Measurements from ENCODE around the gene PSEN2. TPM values are rescaled to one million over a fixed set of nuclear protein-coding genes. Genes with fewer than 3 reads are reported as not detected.

The PSEN2 gene
- total and polyA plus RNA-seq, 10 of the 15 experiments (the other 5 are each of a cell fraction or from before 2014, with no cell fraction given), result 0.90 to 13.3 (median 7.0) TPM

GRCh38 chr1:226882631-226883409 is 12.4 kb downstream of the PSEN2 start (continued):
- TF ChIP-seq SKIL (IDR thresholded peaks at IDR 0.05; ENCODE audit: low read depth, poor library complexity, severe bottlenecking) (peak; percentile 52), ZBTB40 (IDR thresholded peaks at IDR 0.05; ENCODE audit: borderline replicate concordance) (no peak), NR2F1 (conservative IDR thresholded peaks at IDR 0.05) (0 out of 2 replicates have a peak, but pooled peaks have one; percentile 47), MYB (IDR thresholded peaks at IDR 0.05; ENCODE audit: borderline replicate concordance, low read depth, low read length) (peak; percentile 56; the same call in 1 of the 2 replicates), TAF1 (IDR thresholded peaks at IDR 0.05; ENCODE audit: borderline replicate concordance, low read depth, low read length) (peak; percentile 23; the same call in 1 of the 2 replicates), EP300 (IDR thresholded peaks at IDR 0.05; ENCODE audit: borderline replicate concordance in 1 of 2, control insufficient read depth in 1 of 2, low read depth in 2 of 2, low read length in 2 of 2) (peak in 1 of 2 experiments; percentile 54; a peak in 2 of 4 replicates), NRF1 (conservative IDR thresholded peaks at IDR 0.05; ENCODE audit: low read depth, low read length) (no peak), ATF7 (IDR thresholded peaks at IDR 0.05; ENCODE audit: low read depth) (peak; percentile 65), ZNF24 (IDR thresholded peaks at IDR 0.05) (no peak), RUNX3 (IDR thresholded peaks at IDR 0.05; ENCODE audit: low read length) (peak; percentile 38), ETV6 (conservative IDR thresholded peaks at IDR 0.05 in 1 of 2, IDR thresholded peaks at IDR 0.05 in 1 of 2; ENCODE audit: borderline replicate concordance in 1 of 2, low read depth in 1 of 2) (peak in 1 of 2 experiments; percentile 34; a peak in 1 of 4 replicates), TCF7 (IDR thresholded peaks at IDR 0.05; ENCODE audit: borderline replicate concordance) (no peak), NBN (IDR thresholded peaks at IDR 0.05) (0 out of 2 replicates have a peak, but pooled peaks have one; percentile 32), MYC (IDR thresholded peaks at IDR 0.05; ENCODE audit: insufficient read depth, insufficient read length, insufficient replicate concordance, low read length, severe bottlenecking) (no peak), MLLT1 (IDR thresholded peaks at IDR 0.05) (peak; percentile 56; the same call in 1 of the 2 replicates), POLR2AphosphoS5 (IDR thresholded peaks at IDR 0.05; ENCODE audit: low read length) (peak; percentile 32; the same call in 1 of the 2 replicates), SMAD1 (IDR thresholded peaks at IDR 0.05; ENCODE audit: low read depth, partially characterized antibody) (peak; percentile 3), MTA2 (IDR thresholded peaks at IDR 0.05; ENCODE audit: low read depth) (0 out of 2 replicates have a peak, but pooled peaks have one; percentile 18), MXI1 (IDR thresholded peaks at IDR 0.05; ENCODE audit: low read depth, low read length) (peak; percentile 75), RELA (IDR thresholded peaks at IDR 0.05; ENCODE audit: borderline replicate concordance, partially characterized antibody) (no peak)

Data from GM12878 (cell line).